22Rv1 (cell line): ENCODE results near the gene FLCN.
"Not testable (repeated sequence)": the region's sequence is repeated elsewhere in the genome, so short reads cannot be mapped to it uniquely, and the experiment has no call there.

ENCODE experiments used
- H3K27ac ChIP-seq: fragments of 450-650 bp; 2 replicates; pipeline ENCODE4 v1.5.1; 2017
- CTCF ChIP-seq: fragments of 450-650 bp; IDR thresholded peaks from 2 replicates; pipeline ENCODE4 v1.5.1; 2017; ENCODE audit warnings: mild to moderate bottlenecking
- ZFX ChIP-seq: fragments of 450-650 bp; IDR thresholded peaks from 2 replicates; pipeline ENCODE4 v1.6.1; 2017; ENCODE audit warnings: antibody characterized with exemption, borderline replicate concordance

Gene FLCN

GRCh38 chr17:17203173-17203730 is 33.7 kb downstream of the FLCN start:
- no peak for TF ChIP-seq CTCF
- TF ChIP-seq ZFX: no peak
- H3K27ac ChIP-seq: no peak overlapping the region

GRCh38 chr17:17201907-17202306 is 35.1 kb downstream of the FLCN start:
- TF ChIP-seq CTCF (no peak), ZFX (no peak)
- no peak overlapping the region for H3K27ac ChIP-seq

- no peak for TF ChIP-seq ZFX
- no peak for TF ChIP-seq CTCF
- no peak overlapping the region for H3K27ac ChIP-seq
These were observed 35.7 kb downstream of the FLCN start for GRCh38 chr17:17201271-17201670.

- TF ChIP-seq CTCF (no peak), ZFX (no peak)
- no peak overlapping the region for H3K27ac ChIP-seq
These were observed 36.1 kb downstream of the FLCN start for GRCh38 chr17:17200831-17201230.

GRCh38 chr17:17200311-17200710 is 36.7 kb downstream of the FLCN start:
- no peak for TF ChIP-seq CTCF
- no peak for TF ChIP-seq ZFX
- H3K27ac ChIP-seq: no peak overlapping the region

GRCh38 chr17:17198281-17198680 is 38.7 kb downstream of the FLCN start:
- TF ChIP-seq CTCF (no peak), ZFX (no peak)

GRCh38 chr17:17196776-17197175 is 40.2 kb downstream of the FLCN start:
- TF ChIP-seq CTCF (no peak), ZFX (no peak)
- no peak overlapping the region for H3K27ac ChIP-seq

More at GRCh38 chr17:17198281-17198680, 38.7 kb downstream of the FLCN start:
- H3K27ac ChIP-seq: no peak overlapping the region

- not testable (repeated sequence) for H3K27ac ChIP-seq
These were observed 41.5 kb downstream of the FLCN start for GRCh38 chr17:17195466-17195865.
